K562 (cell line): ENCODE measurements around the gene RNGTT. TPM values are rescaled to one million over a fixed set of nuclear protein-coding genes. Genes with fewer than 3 reads are reported as not detected.

Experiments
- ATAC-seq: fragments of 200-7000 bp; cut with Tn5 transposase; 3 replicates; pipeline ENCODE4 v1.9.1; 2020; ENCODE audit warnings: moderate library complexity
- BruUV-seq: library from RNA; stranded (reverse); fragments of 400-500 nt; replicated peaks from 2 replicates; lab custom pipeline; 2021; lab: Mats Ljungman, UMichigan
- CTCF ChIA-PET: fragments of 300-600 bp; formaldehyde crosslinking; extraction: SDS; loops from one replicate; lab custom pipeline; 2021; ENCODE audit warnings: low intra/inter-chr PET ratio; lab: Yijun Ruan, JAX
- POLR2A ChIA-PET: fragments of 300-600, 350-650 bp; sonication (Branson Sonifier 250); formaldehyde crosslinking; extraction: SDS; loops from one replicate; lab custom pipeline; 2021; ENCODE audit warnings: antibody characterized with exemption, inconsistent platforms; lab: Yijun Ruan, JAX
- DNase-seq, 4 experiments: peaks; one replicate each; pipeline versions ENCODE4 v3.0.0 to v3.0.0-alpha.2; 2011 to 2018; ENCODE audit warnings: low spot score in 3 of 4, mixed read lengths in 3 of 4; ENCODE audit errors: extremely low read depth in 1 of 4
- FAIRE-seq: peaks from 2 replicates; lab custom pipeline; 2011; peaks lifted over from hg19 to GRCh38; lab: Jason Lieb, UNC
- H2AFZ ChIP-seq: 2 replicates; pipeline ENCODE4 v1.6.0; 2011; ENCODE audit warnings: low read depth, low read length, control low read depth, inconsistent platforms
- H3K27ac ChIP-seq: fragments of 200-600 bp; 3 replicates; pipeline ENCODE4 v1.8.0; 2011; ENCODE audit warnings: low read depth, mild to moderate bottlenecking, control low read depth, inconsistent platforms, low read length, moderate library complexity, mixed read lengths; ENCODE audit errors: extremely low read depth
- H3K27me3 ChIP-seq, 2 experiments: fragments of 300-600 bp in 1 of 2; 2 replicates in 1 of 2; 3 replicates in 1 of 2; pipeline versions ENCODE4 v1.6.0 to v1.8.0; 2011; ENCODE audit warnings: inconsistent platforms in 2 of 2, low read length in 2 of 2, mild to moderate bottlenecking in 1 of 2, mixed read lengths in 1 of 2, moderate library complexity in 1 of 2; ENCODE audit not compliant: control insufficient read depth in 2 of 2, insufficient read depth in 2 of 2
- H3K36me3 ChIP-seq: fragments of 300-600 bp; 3 replicates; pipeline ENCODE4 v1.8.0; 2011; ENCODE audit warnings: mild to moderate bottlenecking, low read length, inconsistent platforms; ENCODE audit not compliant: control insufficient read depth, insufficient read depth
- H3K4me1 ChIP-seq, 2 experiments: fragments of 200-600 bp in 1 of 2; replicated peaks in 1 of 2; 2 replicates in 1 of 2; 3 replicates in 1 of 2; pipeline versions ENCODE4 v1.5.1 to v1.8.0; 2011; ENCODE audit warnings: inconsistent platforms in 2 of 2, low read length in 2 of 2, mild to moderate bottlenecking in 1 of 2, mixed read lengths in 1 of 2, moderate library complexity in 1 of 2; ENCODE audit not compliant: control insufficient read depth in 2 of 2, insufficient read depth in 2 of 2
- H3K4me2 ChIP-seq: 2 replicates; pipeline ENCODE4 v1.6.1; 2011; ENCODE audit warnings: low read length, control low read depth, inconsistent platforms, mixed read lengths; ENCODE audit not compliant: insufficient read depth
- H3K4me3 ChIP-seq: fragments of 200-600 bp; sonication (generic), shearing (Covaris generic); 2 replicates; pipeline ENCODE4 v1.5.1; 2016; ENCODE audit warnings: control low read depth, inconsistent platforms
- H3K79me2 ChIP-seq: fragments of 200-600 bp; 3 replicates; pipeline ENCODE4 v1.8.0; 2011; ENCODE audit warnings: low read length, inconsistent platforms; ENCODE audit not compliant: control insufficient read depth, insufficient read depth
- H3K9ac ChIP-seq, 2 experiments: 2 replicates each; pipeline versions ENCODE4 v1.6.0 to v1.6.1; 2011; ENCODE audit warnings: low read depth in 2 of 2, low read length in 2 of 2, control low read depth in 1 of 2, inconsistent platforms in 1 of 2, mild to moderate bottlenecking in 1 of 2, mixed read lengths in 1 of 2; ENCODE audit not compliant: insufficient read depth in 1 of 2
- H3K9me1 ChIP-seq: one replicate; pipeline ENCODE4 v1.6.0; 2011; ENCODE audit warnings: inconsistent platforms, mild to moderate bottlenecking, low read length, moderate library complexity; ENCODE audit not compliant: control insufficient read depth, insufficient read depth
- H3K9me3 ChIP-seq: replicated peaks from 2 replicates; pipeline ENCODE4 v1.5.1; 2011; ENCODE audit warnings: low read depth, low read length, inconsistent platforms; ENCODE audit not compliant: control insufficient read depth, insufficient read depth
- H4K20me1 ChIP-seq: replicated peaks from 2 replicates; pipeline ENCODE4 v1.6.1; 2011; ENCODE audit warnings: low read length, inconsistent platforms, mixed read lengths; ENCODE audit not compliant: control insufficient read depth, insufficient read depth
- MEIS2 ChIP-seq: fragments of 450-650 bp; IDR thresholded peaks from 2 replicates; pipeline ENCODE4 v1.6.1; 2014; ENCODE audit warnings: mild to moderate bottlenecking; ENCODE audit not compliant: partially characterized antibody
- SPI1 ChIP-seq: IDR thresholded peaks from 2 replicates; pipeline ENCODE4 v1.6.1; 2011; ENCODE audit warnings: low read depth, low read length, control low read depth, borderline replicate concordance
- WGBS: fragments of 100-300 bp; shearing (Covaris generic); methylation state at CpG from one replicate; pipeline ENCODE4 v1.1.6; 2016; ENCODE audit warnings: low coverage, mixed read lengths; ENCODE audit not compliant: insufficient coverage; ENCODE audit errors: missing lambda C conversion rate; 5-methylcytosine and 5-hydroxymethylcytosine counted together
- in situ Hi-C: fragments of 300-500 bp; cut with MboI; formaldehyde crosslinking; loops from 4 replicates; pipeline ENCODE4 v1.15.0; 2018; ENCODE audit warnings: inconsistent platforms, mixed read lengths
- intact Hi-C: fragments of 100-400 bp; cut with micrococcal nuclease; formaldehyde crosslinking; loops from 2 replicates; pipeline ENCODE4 v1.14.2; 2022
- polyA plus RNA-seq, 8 experiments: library from polyadenylated mRNA; depleted of rRNA in 4 of 8; stranded (reverse) in 5 of 8; unstranded in 3 of 8; fragments of >200 nt; fragmentation: Nextera tagmentation in 2 of 8; fragmentation: Illumina TruSeq in 1 of 8; extraction: Ambion mirVana in 2 of 8; extraction: Trizol in 1 of 8; gene quantifications; 2 replicates each; pipeline versions ENCODE4 v1.2.1 to v1.2.3, GENCODE V29; 2011 to 2014; ENCODE audit warnings: inconsistent platforms in 1 of 8, missing spikeins in 1 of 8
- total RNA-seq, 7 experiments: library from RNA; depleted of rRNA in 6 of 7; stranded (reverse); fragments of >200 nt in 6 of 7; fragmentation: Illumina TruSeq in 2 of 7; extraction: Trizol in 2 of 7; gene quantifications; 2 replicates each; pipeline versions ENCODE4 v1.2.1 to v1.2.3, GENCODE V29; 2011 to 2021; ENCODE audit warnings: low replicate concordance in 1 of 7
- TF ChIP-seq, protein P1 (sequence below): fragments of 250-450 bp; sonication (Bioruptor Pico); IDR thresholded peaks from 2 replicates; pipeline ENCODE4 v1.4.0; 2020; ENCODE audit warnings: mild to moderate bottlenecking, moderate library complexity

RNGTT gene
- total and polyA plus RNA-seq, 9 of the 15 experiments (the other 6 are each of a cell fraction or from before 2014, with no cell fraction given) = 6.1 to 31.7 (median 19.5) TPM

DNA sequence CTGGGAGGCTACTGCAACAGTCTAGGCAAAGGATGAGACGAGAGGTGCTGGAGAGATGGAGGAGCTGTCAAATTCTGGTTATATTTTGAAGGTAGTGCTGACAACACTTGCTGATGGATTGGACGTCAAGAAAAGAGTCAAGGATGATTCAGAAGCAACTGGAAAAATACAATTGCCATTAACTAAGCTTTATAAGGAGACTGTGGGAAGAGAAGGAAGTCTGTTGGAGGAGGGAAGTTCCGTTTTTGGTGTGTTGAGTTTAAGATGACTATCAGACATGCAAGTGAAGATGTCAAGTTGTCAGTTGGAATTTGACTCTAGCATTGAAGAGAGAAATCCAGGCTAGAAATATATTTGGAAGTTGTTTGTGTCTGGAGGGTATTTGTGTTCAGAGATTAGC, 358.1 kb downstream of the RNGTT start:
- H3K79me2 ChIP-seq = no peaks in the 10 kb centered on the region

More for the DNA sequence above, 358.1 kb downstream of the RNGTT start:
- ATAC-seq (no peak), DNase-seq (no peak), FAIRE-seq (no peak)
- in situ Hi-C loops = no loop called here
- Histone ChIP-seq H3K9me3 (no peaks in the 10 kb centered on the region), H3K4me1 (no peaks in the 10 kb centered on the region; a peak in 3 of 5 replicates), H3K4me3 (no peak overlapping the region), H3K36me3 (no peaks in the 10 kb centered on the region), H3K9me1 (no peaks in the 10 kb centered on the region), H2AFZ (no peak overlapping the region), H4K20me1 (no peaks in the 10 kb centered on the region), H3K4me2 (peak overlapping the region; percentile 1; the same call in 1 of the 2 replicates), H3K27ac (no peak overlapping the region), H3K27me3 (peaks cover 0 to 21% of the 10 kb centered on the region in 2 experiments; a peak in 3 of 5 replicates), H3K9ac (no peak overlapping the region)
- CTCF ChIA-PET = no interaction called here
- TF ChIP-seq, protein P1, sequence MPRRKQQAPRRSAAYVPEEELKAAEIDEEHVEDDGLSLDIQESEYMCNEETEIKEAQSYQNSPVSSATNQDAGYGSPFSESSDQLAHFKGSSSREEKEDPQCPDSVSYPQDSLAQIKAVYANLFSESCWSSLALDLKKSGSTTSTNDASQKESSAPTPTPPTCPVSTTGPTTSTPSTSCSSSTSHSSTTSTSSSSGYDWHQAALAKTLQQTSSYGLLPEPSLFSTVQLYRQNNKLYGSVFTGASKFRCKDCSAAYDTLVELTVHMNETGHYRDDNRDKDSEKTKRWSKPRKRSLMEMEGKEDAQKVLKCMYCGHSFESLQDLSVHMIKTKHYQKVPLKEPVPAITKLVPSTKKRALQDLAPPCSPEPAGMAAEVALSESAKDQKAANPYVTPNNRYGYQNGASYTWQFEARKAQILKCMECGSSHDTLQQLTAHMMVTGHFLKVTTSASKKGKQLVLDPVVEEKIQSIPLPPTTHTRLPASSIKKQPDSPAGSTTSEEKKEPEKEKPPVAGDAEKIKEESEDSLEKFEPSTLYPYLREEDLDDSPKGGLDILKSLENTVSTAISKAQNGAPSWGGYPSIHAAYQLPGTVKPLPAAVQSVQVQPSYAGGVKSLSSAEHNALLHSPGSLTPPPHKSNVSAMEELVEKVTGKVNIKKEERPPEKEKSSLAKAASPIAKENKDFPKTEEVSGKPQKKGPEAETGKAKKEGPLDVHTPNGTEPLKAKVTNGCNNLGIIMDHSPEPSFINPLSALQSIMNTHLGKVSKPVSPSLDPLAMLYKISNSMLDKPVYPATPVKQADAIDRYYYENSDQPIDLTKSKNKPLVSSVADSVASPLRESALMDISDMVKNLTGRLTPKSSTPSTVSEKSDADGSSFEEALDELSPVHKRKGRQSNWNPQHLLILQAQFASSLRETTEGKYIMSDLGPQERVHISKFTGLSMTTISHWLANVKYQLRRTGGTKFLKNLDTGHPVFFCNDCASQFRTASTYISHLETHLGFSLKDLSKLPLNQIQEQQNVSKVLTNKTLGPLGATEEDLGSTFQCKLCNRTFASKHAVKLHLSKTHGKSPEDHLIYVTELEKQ (CRISPR knock-in tag) = no peak
- TF ChIP-seq SPI1 = peak; percentile 53; the same call in 1 of the 2 replicates
- peak; percentile 47 for TF ChIP-seq MEIS2
- POLR2A ChIA-PET = no interaction called here
- intact Hi-C loops = no loop called here
- BruUV-seq = no TSS peak
- WGBS = 8% methylated on average over 3 of the region's 3 CpGs
